GM15510 (cell line): ENCODE measurements around the gene PCDH9.

Source experiments
- POLR2A ChIP-seq: IDR thresholded peaks from 3 replicates; pipeline ENCODE4 v1.6.1; 2011; ENCODE audit warnings: borderline replicate concordance; ENCODE audit not compliant: insufficient read length; ENCODE audit errors: extremely low read depth

The PCDH9 gene

DNA sequence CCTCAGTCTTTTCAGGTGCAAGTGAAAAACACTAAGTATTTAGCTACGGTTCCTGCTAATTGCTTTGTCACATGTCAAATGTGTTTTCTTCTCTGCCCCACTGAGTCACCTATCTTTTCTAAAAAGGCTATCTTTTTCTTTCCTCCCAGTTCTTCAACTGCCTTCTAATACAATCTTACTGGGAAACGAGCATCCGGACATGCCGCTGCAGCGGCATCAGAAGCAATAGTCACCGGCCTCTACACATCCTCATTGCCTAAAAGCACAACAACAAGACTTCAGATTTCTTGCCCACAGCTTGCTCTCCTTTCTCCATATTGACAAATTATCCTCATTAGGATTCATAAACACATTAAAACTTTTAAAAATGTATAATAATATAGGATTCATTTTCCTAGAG, 1.2 kb downstream of the PCDH9 start:
- no peak for TF ChIP-seq POLR2A

DNA sequence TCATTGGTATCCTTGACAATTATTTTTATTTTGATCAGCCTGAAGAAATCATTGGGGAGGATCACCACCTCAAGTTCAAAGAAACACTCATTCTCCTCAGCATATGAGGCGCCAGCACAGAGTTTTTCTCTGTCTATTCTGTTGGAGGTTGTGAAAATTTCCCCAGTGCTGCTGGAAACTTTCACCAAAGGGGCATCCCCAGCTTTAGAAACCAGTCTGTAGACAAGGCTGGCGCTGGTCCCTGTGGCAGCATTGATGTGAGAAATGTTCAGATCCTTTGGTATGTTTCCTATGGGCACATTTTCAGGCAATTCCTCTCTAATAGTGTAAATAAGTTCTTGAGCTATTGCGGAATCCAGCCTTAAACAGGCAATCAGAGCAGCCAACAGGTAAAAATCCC, 2.1 kb downstream of the PCDH9 start:
- TF ChIP-seq POLR2A, result no peak

- no peak for TF ChIP-seq POLR2A
Observed at GRCh38 chr13:67227131-67227983, 2.8 kb downstream of the PCDH9 start.

DNA sequence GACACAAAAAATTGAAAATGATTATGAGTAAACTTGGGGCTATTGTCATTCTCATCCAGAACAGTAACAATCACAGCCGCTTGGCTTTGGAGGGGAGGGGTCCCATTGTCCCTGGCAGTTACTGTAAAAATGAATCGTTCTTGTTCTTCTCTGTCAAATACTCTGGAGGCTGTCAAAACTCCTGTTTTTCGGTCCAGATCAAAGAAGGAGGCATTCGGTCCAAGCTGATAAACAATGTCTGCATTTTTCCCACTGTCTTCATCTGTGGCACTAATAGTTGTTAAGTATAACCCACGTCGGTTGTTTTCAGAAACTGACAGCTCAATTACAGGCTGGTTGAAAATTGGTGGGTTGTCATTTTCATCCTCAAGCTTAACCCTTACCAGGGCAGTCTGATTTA, 3.4 kb downstream of the PCDH9 start:
- no peak for TF ChIP-seq POLR2A

DNA sequence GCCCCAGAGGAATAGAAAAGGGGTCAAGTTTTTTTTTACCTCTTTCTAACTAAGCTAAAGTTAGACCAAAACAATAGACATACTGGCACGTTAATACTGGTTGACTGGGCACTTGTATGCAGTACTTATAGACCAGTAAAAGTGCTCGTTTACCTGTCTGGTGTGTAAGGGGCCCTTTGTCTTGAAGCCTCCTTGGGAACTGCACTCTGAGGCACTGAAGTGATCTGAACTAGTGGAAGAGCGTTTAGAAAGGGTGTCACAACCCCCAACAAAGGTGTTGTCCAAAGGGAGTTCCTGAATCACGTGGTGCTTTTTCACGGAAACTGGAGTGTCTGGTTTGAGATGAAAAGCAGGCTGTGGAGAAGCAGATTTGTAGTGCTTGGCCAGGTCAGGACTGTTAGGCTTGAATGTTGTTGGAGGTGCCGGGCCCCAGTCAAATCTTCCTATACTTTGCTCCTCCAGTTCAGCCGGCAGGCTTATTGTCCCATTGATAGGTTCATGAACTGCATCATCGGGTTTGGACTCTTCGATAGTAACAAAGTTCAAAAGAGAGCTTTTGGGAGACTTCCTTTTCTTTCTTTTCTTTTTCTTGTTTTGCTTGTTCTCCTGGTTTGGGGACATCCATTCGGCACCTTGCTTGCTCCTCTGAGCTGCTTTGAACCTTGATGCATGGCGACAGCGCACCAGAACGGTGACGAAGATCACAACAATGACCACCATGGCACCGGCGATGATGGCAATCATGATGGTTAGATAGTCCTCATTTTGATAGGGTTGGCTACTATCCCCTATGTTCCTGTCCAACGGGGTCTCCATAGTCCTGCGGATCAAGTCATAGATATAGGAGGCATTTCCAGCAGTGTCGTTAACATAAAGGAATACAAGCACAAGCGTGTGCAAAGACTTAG, 4.6 kb downstream of the PCDH9 start:
- TF ChIP-seq POLR2A, result no peak

GRCh38 chr13:67224148-67224846, 5.8 kb downstream of the PCDH9 start:
- no peak for TF ChIP-seq POLR2A

- no peak for TF ChIP-seq POLR2A
Observed at GRCh38 chr13:67223742-67224141, 6.4 kb downstream of the PCDH9 start.

GRCh38 chr13:67223024-67223423, 7.1 kb downstream of the PCDH9 start:
- no peak for TF ChIP-seq POLR2A

GRCh38 chr13:67221630-67222226, 8.4 kb downstream of the PCDH9 start:
- no peak for TF ChIP-seq POLR2A

DNA sequence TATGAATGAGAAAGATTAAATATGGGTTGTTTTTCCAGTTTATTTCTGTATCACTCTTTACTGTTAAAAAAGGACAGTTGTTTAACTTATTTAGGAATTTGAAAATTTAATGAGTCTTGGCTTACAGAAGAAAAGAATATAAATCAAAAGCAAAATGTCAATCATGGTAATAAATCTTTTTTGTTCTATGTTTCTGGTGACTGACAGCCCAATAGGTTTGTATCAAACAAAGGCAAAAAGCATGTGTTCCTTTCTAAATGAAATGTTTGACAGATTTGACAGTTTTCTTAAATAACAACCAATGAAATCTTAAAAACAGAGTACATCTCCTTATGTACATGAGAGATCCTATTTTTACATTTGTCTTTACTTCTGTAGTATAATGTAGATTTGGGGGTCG, 11.0 kb downstream of the PCDH9 start:
- no peak for TF ChIP-seq POLR2A

DNA sequence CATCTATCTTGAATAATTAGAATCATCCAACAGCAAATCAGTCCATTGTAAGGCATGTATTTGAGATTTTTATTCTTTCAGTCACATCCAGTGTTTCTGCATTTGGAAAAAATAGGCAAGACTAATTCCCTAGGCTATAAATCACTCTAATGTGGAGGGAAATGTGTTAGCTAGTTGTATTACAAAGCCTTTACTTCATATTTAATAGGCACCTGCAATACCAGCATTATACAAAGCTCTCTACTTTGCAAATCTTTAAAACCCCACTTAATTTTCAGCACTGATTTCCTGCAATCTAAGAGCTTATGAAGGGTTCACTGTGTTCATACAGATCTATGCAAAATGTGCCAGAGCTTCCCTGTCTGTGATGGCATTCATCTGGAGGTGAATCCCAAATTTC, 12.3 kb downstream of the PCDH9 start:
- TF ChIP-seq POLR2A, result no peak

- no peak for TF ChIP-seq POLR2A
Observed at GRCh38 chr13:67216864-67217263, 13.3 kb downstream of the PCDH9 start.

DNA sequence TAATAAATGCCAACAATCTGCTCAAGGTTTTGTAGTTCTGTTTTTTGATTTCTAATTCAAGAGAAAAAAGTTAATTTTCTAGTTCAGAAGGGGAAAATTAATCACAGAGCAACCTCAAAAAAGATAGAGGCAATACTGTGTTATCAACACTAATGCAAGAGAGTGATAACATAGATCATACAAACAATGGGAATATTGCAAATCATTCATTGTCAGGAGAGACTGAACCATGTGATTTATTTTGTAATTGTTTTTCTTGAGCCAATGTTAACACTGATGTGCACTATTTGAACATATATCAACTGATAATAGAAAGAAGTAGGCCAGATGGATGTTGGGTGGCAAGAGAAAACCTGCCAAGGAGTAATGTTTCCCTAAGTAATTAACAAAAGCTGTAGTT, 19.9 kb downstream of the PCDH9 start:
- no peak for TF ChIP-seq POLR2A

GRCh38 chr13:67208552-67208951, 21.6 kb downstream of the PCDH9 start:
- TF ChIP-seq POLR2A, result no peak

DNA sequence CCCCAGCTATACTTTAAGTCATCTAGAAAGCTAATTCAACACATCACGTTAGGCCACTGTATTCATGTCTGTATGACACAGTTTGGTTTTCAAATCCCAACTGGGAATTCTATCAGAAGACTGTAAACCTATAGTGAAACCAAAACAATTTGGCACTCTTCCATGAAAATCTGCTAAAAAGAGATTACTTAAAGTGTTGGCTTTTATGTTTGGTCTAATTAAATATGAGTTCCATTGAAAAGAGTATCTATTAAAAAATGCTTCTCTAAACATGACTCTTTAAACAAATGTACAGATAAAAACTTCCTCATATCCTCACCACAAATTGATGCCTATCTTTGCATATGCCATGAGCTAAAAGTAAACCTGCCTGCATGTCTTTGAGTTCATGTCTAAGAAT, 25.4 kb downstream of the PCDH9 start:
- no peak for TF ChIP-seq POLR2A

DNA sequence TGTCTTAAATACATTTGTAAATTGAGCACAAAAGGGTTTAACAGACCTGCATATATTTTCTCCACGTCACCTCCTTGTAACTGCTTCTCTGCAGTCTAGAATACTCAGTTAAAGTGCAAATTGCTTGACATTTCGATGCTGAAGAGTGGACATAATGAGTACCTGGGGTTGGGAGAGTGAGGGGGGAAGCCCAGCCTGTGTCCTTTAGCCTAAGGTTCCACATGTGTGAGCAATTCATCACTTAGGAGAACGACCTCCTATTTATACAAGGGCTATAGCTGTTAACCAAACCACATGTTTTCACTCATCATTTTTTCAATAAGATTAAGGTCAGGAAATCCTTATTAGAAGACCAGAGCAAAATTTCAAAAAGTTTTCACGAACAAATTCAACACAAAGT, 29.5 kb downstream of the PCDH9 start:
- TF ChIP-seq POLR2A, result no peak

- TF ChIP-seq POLR2A, result no peak
Observed at GRCh38 chr13:67200183-67200582, 30.0 kb downstream of the PCDH9 start.
